GM06990 (cell line): ENCODE data around the gene UROS.

ENCODE experiments used
- DNase-seq: peaks from one replicate; pipeline ENCODE4 v3.0.0-alpha.2; 2011; ENCODE audit not compliant: insufficient read length; ENCODE audit errors: extremely low read depth
- H3K27me3 ChIP-seq: replicated peaks from 2 replicates; pipeline ENCODE4 v1.6.0; 2011; ENCODE audit warnings: low read length; ENCODE audit not compliant: control insufficient read depth, insufficient read depth
- H3K36me3 ChIP-seq: 2 replicates; pipeline ENCODE4 v1.5.1; 2011; ENCODE audit warnings: low read length; ENCODE audit not compliant: control insufficient read depth, insufficient read depth
- H3K4me3 ChIP-seq: replicated peaks from 2 replicates; pipeline ENCODE4 v1.5.1; 2011; ENCODE audit warnings: low read depth, mild to moderate bottlenecking, control low read depth, low read length
- CTCF ChIP-seq: IDR thresholded peaks from 2 replicates; pipeline ENCODE4 v1.5.1; 2011; ENCODE audit warnings: low read length, control low read depth, mild to moderate bottlenecking, inconsistent platforms; ENCODE audit not compliant: insufficient read depth, poor library complexity, severe bottlenecking

The UROS gene

GRCh38 chr10:125757742-125758141 is 65.3 kb downstream of the UROS start:
- no peaks in the 10 kb centered on the region for H3K27me3 ChIP-seq
- peaks cover 19% of the 10 kb centered on the region for H3K36me3 ChIP-seq
- H3K4me3 ChIP-seq: no peak overlapping the region
- no peak for TF ChIP-seq CTCF
- DNase-seq: no peak

GRCh38 chr10:125756853-125757487 is 66.1 kb downstream of the UROS start:
- no peak for TF ChIP-seq CTCF
- no peak for DNase-seq
- peaks cover 16% of the 10 kb centered on the region for H3K36me3 ChIP-seq
- H3K27me3 ChIP-seq: no peaks in the 10 kb centered on the region
- no peak overlapping the region for H3K4me3 ChIP-seq

GRCh38 chr10:125756196-125756595 is 66.9 kb downstream of the UROS start:
- peaks cover 19% of the 10 kb centered on the region for H3K36me3 ChIP-seq

GRCh38 chr10:125747417-125747816 is 75.6 kb downstream of the UROS start:
- Histone ChIP-seq H3K4me3 (no peak overlapping the region), H3K36me3 (peaks cover 36% of the 10 kb centered on the region), H3K27me3 (no peaks in the 10 kb centered on the region)
- TF ChIP-seq CTCF: no peak
- DNase-seq: no peak

More at GRCh38 chr10:125756196-125756595, 66.9 kb downstream of the UROS start:
- Histone ChIP-seq H3K4me3 (no peak overlapping the region), H3K27me3 (no peaks in the 10 kb centered on the region)
- DNase-seq: no peak
- no peak for TF ChIP-seq CTCF

- Histone ChIP-seq H3K4me3 (no peak overlapping the region), H3K27me3 (no peaks in the 10 kb centered on the region), H3K36me3 (peaks cover 36% of the 10 kb centered on the region)
- no peak for TF ChIP-seq CTCF
- DNase-seq: no peak
Measured at GRCh38 chr10:125744909-125745308, 78.1 kb downstream of the UROS start.

GRCh38 chr10:125742465-125742864 is 80.6 kb downstream of the UROS start:
- peaks cover 28% of the 10 kb centered on the region for H3K36me3 ChIP-seq
- no peaks in the 10 kb centered on the region for H3K27me3 ChIP-seq
- H3K4me3 ChIP-seq: no peak overlapping the region
- DNase-seq: no peak
- TF ChIP-seq CTCF: peak; percentile 6
